ENCODE results near the gene GALNT4. TPM values are rescaled to one million over a fixed set of nuclear protein-coding genes. Genes with fewer than 3 reads are reported as not detected.

GALNT4 gene
- total and polyA plus RNA-seq, 9 of the 15 experiments (the other 6 are each of a cell fraction or from before 2014, with no cell fraction given): 1.2 to 4.6 (median 3.4) TPM

DNA sequence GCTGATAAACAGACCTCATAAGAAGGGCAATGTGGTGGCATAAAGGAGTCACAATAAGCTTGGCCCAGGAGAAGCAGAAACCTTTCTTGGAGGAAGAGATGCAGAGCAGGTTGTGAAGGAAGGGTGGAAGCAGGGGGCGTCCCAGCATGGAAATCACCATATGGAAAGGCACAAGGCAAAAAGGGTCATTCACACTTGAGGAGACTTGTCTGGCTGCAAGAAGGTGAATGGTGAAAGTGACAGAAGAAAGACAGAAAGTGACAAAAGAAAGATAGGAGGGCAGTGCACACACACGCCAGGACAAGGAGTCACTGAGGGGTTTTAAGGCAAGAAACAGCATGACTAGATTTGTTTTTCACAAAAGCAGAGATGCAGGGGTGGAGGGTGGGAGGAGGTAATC lies 38.3 kb downstream of the GALNT4 start (continued):
- TF ChIP-seq KLF6 (CRISPR knock-in tag; IDR thresholded peaks at IDR 0.05; ENCODE audit: borderline replicate concordance) (no peak), ZNF644 (tag; IDR thresholded peaks at IDR 0.05; ENCODE audit: low read depth) (no peak)

DNA sequence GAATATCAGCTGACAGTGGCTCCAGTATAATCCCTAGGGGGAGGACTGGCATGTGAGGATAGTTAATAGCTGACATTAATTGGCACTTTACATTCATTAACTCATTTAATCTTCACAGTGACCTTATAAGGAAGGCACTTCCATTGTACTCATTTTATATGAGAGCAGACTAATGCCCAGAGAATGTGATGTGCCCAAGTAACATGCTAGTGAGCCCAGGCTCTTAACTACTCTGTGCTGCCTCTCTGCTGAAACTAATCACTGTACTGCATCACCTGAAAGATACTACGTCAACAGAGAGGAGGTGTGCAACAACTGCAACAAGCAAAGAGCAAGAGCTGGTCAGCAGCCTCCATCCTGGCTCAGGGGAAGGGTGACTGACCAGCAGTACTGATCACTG lies 40.1 kb downstream of the GALNT4 start:
- Histone ChIP-seq H3K4me3 (no peak overlapping the region), H3K79me2 (ENCODE audit: control insufficient read depth, insufficient read depth, low read length) (no peaks in the 10 kb centered on the region), H2AFZ (ENCODE audit: low read depth, low read length) (no peak overlapping the region), H4K20me1 (replicated peaks; ENCODE audit: control insufficient read depth, insufficient read depth, low read length) (no peaks in the 10 kb centered on the region), H3K4me2 (ENCODE audit: insufficient read depth, low read length) (no peak overlapping the region), H3K27me3 (ENCODE audit: control insufficient read depth in 2 of 2, insufficient read depth in 2 of 2, low read length in 2 of 2) (no peaks in the 10 kb centered on the region), H3K4me1 (replicated peaks in 1 of 2; ENCODE audit: control insufficient read depth in 2 of 2, insufficient read depth in 2 of 2, low read length in 2 of 2) (no peaks in the 10 kb centered on the region), H3K9me3 (replicated peaks; ENCODE audit: control insufficient read depth, insufficient read depth, low read depth, low read length) (no peaks in the 10 kb centered on the region), H3K36me3 (ENCODE audit: control insufficient read depth, insufficient read depth, low read length) (no peaks in the 10 kb centered on the region), H3K9me1 (ENCODE audit: control insufficient read depth, insufficient read depth, low read length) (no peaks in the 10 kb centered on the region), H3K9ac (ENCODE audit: insufficient read depth in 1 of 2, low read depth in 2 of 2, low read length in 2 of 2) (no peak overlapping the region), H3K27ac (ENCODE audit: extremely low read depth, low read depth, low read length) (no peak overlapping the region)
- in situ Hi-C loops (cut with MboI) (no loop called here), intact Hi-C loops (cut with micrococcal nuclease) (no loop called here)
- ATAC-seq (no peak), DNase-seq (ENCODE audit: extremely low read depth in 1 of 4, low spot score in 3 of 4) (no peak), FAIRE-seq (no peak)
- TF ChIP-seq L3MBTL2 (IDR thresholded peaks at IDR 0.05): no peak
- TF ChIP-seq PML (IDR thresholded peaks at IDR 0.05; ENCODE audit: low read length): no peak
- CTCF ChIA-PET (ENCODE audit: low intra/inter-chr PET ratio): no interaction called here
- 19% methylated on average over 1 of the region's 1 CpG for WGBS (ENCODE audit: insufficient coverage, low coverage, missing lambda C conversion rate)
- POLR2A ChIA-PET: no interaction called here
- no TSS peak for BruUV-seq (replicated peaks)

DNA sequence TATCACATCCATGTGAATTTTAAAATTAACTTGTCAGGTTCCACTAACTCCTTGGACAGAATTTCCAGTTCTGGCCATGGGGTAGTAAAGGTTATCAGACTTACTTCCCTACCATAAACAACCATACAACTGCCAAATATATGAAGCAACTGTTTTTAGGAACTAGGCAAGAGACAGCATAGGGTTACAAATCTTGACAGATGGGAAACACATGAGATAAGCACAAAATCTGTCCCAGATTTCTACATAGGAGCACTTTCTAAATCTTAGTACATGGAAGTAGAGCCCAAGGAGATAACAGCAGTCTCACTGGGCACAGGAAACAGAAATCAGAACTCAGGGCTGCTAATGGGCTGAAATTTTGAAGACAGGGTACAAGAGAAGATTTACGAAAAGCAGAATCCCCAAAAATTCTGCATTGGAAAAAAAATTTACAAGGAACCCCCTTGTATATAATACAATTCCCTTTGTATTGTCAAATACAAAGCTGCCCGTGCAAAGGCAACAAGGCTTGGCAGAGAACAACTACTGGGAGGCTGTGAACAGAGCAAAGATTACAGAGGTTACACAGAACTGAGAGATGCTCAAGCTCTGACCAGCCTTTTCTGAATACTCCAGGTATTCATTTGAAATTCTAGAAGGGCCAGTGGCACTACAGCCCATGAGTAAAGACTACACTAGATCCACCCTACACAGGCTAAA lies 43.2 kb downstream of the GALNT4 start:
- Histone ChIP-seq H4K20me1 (replicated peaks; ENCODE audit: control insufficient read depth, insufficient read depth, low read length) (no peaks in the 10 kb centered on the region), H3K79me2 (ENCODE audit: control insufficient read depth, insufficient read depth, low read length) (no peaks in the 10 kb centered on the region), H3K4me1 (replicated peaks in 1 of 2; ENCODE audit: control insufficient read depth in 2 of 2, insufficient read depth in 2 of 2, low read length in 2 of 2) (no peaks in the 10 kb centered on the region), H3K9me3 (replicated peaks; ENCODE audit: control insufficient read depth, insufficient read depth, low read depth, low read length) (no peaks in the 10 kb centered on the region), H3K4me3 (no peak overlapping the region), H3K27ac (ENCODE audit: extremely low read depth, low read depth, low read length) (no peak overlapping the region), H2AFZ (ENCODE audit: low read depth, low read length) (no peak overlapping the region), H3K9ac (ENCODE audit: insufficient read depth in 1 of 2, low read depth in 2 of 2, low read length in 2 of 2) (no peak overlapping the region), H3K27me3 (ENCODE audit: control insufficient read depth in 2 of 2, insufficient read depth in 2 of 2, low read length in 2 of 2) (no peaks in the 10 kb centered on the region), H3K36me3 (ENCODE audit: control insufficient read depth, insufficient read depth, low read length) (no peaks in the 10 kb centered on the region), H3K9me1 (ENCODE audit: control insufficient read depth, insufficient read depth, low read length) (no peaks in the 10 kb centered on the region), H3K4me2 (ENCODE audit: insufficient read depth, low read length) (no peak overlapping the region)
- in situ Hi-C loops (cut with MboI) (no loop called here), intact Hi-C loops (cut with micrococcal nuclease) (no loop called here)
- BruUV-seq (replicated peaks): no TSS peak
- ChIA-PET POLR2A (no interaction called here), CTCF (ENCODE audit: low intra/inter-chr PET ratio) (no interaction called here)
- FAIRE-seq (no peak), ATAC-seq (no peak), DNase-seq (ENCODE audit: extremely low read depth in 1 of 4, low spot score in 3 of 4) (no peak)
- WGBS (ENCODE audit: insufficient coverage, low coverage, missing lambda C conversion rate): 39% methylated on average over 2 of the region's 2 CpGs
- TF ChIP-seq SIN3B (IDR thresholded peaks at IDR 0.05; ENCODE audit: low read depth) (no peak), ZNF79 (CRISPR knock-in tag; IDR thresholded peaks at IDR 0.05; ENCODE audit: low read depth) (no peak), DACH1 (IDR thresholded peaks at IDR 0.05; ENCODE audit: partially characterized antibody) (no peak), POLR3G (IDR thresholded peaks at IDR 0.05; ENCODE audit: extremely low read depth, insufficient read length, insufficient replicate concordance) (no peak), TRIM25 (IDR thresholded peaks at IDR 0.05; ENCODE audit: borderline replicate concordance) (no peak), PHB (CRISPR knock-in tag; IDR thresholded peaks at IDR 0.05) (no peak), ZNF586 (CRISPR knock-in tag; conservative IDR thresholded peaks at IDR 0.05) (no peak), DNMT1 (IDR thresholded peaks at IDR 0.05) (no peak), ZNF717 (CRISPR knock-in tag; IDR thresholded peaks at IDR 0.05) (no peak)
